ENCODE measurements around the gene TRAT1.

- TF ChIP-seq REST (IDR thresholded peaks at IDR 0.05; ENCODE audit: insufficient read depth in 1 of 2, low read depth in 2 of 2, low read length in 2 of 2) (no peak), POLR2AphosphoS5 (IDR thresholded peaks at IDR 0.05; ENCODE audit: low read depth, low read length) (no peak), TAF1 (IDR thresholded peaks at IDR 0.05; ENCODE audit: borderline replicate concordance, insufficient read depth, low read length) (no peak), SIN3A (IDR thresholded peaks at IDR 0.05; ENCODE audit: borderline replicate concordance, insufficient read depth, low read length) (no peak), FOXP2 (optimal IDR thresholded peaks at IDR 0.05; ENCODE audit: borderline replicate concordance, extremely low read depth, extremely low read length, insufficient read depth) (no peak)
Observed at GRCh38 chr3:108849075-108849474, 26.5 kb downstream of the TRAT1 start.

Measured in PFSK-1 (cell line).